Activated T-helper 1 cell treated with anti-CD3 and anti-CD28 coated beads, Interleukin-2, amount 50 U/mL, for 16 hours (primary cell): Measurements from ENCODE around the gene SACS.

Experiments used
- DNase-seq, 2 donors: peaks; one replicate each; pipeline ENCODE4 v3.0.0-alpha.2; 2020; ENCODE audit warnings: low read depth in 1 of 2, low spot score in 1 of 2

SACS gene

DNA sequence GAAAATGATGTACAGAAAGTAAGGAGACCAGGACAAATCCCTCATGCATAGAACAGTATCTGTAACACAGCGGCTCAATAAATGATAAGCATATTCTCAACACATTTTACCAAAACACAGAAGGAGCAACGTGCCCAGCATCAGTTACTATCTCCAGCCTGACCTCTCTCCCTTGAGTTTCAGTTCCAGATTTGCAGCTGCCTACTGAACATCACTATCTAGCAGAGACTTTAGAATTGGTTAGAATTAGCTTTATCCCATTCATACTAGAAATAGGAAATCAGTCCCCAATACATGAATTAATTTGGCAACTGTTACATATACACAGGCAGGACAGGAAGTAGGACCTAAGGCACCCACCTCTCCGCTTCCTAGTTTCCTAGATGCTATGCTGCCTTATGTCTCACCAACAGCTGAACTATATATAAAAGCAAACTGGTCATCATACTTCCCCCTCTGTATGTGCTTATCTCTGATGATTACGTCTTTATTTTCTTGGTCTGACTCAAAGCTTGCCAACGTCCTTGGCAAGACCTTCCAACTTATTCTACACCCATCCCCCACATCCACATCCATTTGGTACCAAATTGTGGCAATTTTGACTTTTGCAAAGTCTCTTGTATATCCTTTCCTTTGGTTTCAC lies 61.1 kb downstream of the SACS start:
- no peak for DNase-seq

DNA sequence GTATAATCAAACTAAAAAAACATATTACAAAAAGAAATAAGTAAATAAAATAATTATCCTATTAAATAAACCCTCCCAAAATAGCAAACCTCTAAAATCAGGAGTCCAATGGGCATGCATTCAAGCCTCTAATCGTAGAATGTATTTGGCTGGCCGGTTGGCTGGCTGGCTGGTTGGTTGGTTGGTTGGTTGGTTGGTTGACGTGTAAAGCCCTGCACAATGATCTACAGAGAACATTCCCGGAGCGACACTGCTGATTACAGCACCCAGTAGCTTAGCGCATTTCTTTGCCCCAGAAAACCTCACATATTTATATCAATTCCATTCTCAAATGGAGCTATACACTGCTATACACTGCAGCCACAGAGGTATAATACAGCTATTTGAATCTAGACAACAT lies 65.6 kb downstream of the SACS start:
- DNase-seq = no peak

DNA sequence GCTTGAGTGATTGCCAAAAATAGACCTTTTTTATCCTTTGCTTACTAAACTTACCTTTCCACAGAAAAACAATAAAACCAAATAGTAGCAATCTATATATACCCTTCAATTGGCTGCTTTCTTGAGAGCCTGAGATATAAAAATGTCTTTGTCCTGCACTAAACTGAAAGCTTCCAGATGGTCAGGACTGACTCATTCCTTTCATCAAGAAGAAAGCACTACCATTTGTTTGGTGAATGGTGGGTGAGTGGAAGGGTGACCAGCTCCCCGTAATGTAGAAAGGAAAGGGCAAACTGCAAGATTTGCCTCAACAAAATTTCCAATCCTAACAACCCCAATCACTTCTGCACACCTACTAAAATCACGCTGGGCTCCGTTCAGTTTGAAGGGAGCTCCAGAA lies 67.8 kb downstream of the SACS start:
- no peak for DNase-seq

DNA sequence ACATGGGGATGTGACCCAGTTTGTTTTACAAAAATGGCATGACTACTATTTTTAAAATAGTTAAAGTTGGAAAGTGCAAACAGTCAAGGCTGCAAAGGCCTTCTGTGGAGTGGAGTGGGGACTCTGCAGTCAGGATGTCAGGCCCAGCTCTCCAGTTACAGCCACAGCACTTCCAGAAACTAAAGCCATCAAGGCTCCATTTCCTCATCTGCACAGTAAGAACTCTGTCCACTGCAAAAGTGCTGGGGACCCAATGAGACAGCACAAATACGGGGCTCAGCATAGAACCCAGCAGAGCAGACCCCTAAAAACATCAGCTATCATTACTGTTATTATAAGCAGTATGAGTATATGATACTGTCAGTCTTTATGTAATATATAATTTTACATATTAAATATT lies 73.6 kb downstream of the SACS start:
- DNase-seq = no peak

DNA sequence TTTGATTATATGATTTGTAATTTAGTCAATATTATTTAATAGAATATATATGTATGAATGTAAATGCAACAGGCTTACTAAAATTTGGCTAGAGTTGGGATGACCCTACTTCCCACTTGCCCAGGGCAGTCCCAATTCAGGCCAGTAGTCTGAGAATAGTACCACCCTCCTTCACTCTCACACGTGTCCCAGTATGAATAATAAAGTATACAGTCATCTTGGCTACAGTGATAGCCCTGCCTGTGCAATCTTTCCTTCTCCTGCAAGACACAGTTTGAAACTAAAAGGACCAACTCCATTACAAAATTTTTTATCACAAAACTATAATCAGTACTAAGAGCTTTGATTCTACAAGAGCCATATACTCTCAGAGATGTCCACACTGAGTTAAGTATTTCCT lies 76.2 kb downstream of the SACS start:
- no peak for DNase-seq

DNA sequence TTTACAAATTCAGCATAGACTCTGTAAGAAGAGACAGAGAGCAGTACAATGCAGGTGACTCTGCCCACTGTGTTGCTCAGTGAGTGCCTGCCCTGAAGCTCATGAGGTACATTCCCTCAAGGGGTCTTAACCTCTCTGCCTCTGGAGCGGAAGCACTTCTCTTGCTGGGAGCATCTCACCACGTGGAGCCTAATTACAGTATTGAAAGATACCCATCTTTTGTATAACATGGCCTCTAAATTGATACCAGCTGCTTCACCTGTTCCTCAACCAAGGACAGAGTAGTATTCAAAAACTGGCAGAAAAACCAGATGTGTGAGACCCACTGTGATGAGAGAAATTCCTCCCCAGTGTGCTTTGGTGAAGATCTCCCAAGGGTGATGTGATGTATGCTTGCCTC lies 77.1 kb downstream of the SACS start:
- no peak for DNase-seq

DNA sequence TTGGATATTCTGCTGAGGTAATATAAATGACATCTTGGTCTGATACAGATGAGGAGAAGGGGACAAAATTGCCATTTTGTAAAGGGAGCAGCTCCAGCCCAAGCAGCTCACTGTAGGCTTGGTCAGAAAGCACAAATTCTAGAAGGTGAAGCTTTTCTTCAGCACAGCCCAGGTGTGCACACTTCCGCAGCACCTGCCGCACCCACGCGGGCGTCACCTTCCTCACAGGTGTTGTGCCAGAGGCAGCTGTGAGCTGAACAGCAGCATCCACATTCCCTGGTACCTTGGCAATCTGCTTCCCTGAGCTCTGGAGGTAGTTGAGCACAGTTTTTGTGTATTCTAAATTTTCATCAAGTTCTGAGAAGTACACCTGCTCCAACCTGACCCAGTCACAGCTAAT lies 79.0 kb downstream of the SACS start:
- DNase-seq = no peak

DNA sequence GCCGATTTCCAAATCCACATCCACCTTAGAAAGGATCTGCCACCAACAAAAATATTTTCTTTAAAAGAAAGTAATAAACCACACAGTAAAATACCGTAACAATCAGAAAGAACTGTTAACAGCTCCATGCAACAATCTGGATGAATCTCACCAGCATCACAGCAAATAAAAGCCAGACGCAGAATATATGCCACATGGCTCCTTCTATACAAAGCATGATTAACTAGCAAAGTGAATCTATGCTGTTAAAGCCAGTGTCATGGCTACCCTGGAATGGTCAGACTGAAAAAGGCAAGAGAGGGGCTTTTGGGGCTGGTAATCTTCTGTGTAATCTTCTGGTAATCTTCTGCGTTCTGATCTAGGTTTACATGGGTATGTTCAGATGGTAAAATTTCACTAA lies 81.3 kb downstream of the SACS start:
- no peak for DNase-seq

DNA sequence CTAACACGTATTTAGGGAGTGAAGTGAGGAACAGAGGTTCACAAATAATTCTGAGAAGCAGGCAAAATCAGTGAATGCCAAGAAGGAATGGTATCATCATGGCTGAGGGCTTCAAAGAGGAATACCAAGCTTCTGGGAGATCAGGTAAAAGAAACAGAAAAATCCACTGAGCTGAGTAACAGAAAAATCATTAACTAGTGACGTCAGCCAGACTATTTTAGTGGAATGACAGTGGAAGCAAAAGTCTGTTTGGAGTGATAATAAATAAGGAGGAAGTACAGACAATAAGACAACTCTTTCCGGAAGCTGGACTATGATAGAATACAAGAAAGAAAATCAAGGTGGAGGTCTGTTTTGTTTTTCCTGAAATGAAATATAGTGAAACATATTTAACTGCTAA lies 83.5 kb downstream of the SACS start:
- DNase-seq = no peak

DNA sequence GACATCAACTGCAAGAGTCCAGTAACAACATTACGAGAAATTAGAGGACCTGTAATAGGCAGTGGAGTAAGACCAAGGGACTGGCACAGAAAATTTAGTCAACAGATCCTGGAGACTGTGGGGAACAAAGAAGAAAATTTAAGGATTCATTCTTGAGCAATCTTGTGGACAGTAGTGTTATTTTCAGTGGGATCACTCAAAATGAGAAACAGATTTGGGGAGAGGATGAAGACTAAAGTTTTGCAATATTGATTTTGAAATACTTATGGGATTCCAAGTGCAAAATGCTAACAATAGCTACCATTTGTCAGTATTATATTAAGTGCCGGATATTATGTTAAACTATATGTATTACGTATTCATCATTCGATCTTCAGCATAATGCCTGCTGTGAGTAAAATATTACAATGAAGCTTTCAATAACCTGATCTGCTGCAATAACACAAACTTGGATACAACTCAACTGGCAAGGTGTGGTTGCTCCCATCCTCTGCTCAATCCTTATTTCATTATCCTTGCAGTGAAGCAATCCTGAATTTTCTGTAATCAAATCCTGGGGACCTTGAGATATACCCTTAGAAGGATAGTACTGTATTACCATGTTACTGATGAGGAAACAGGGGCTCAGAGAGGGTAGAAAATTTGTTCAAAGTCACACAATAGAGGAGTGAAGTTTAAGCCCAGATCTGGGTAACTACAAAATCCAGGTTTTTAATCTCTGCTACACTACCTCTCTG lies 84.2 kb downstream of the SACS start:
- no peak for DNase-seq

DNA sequence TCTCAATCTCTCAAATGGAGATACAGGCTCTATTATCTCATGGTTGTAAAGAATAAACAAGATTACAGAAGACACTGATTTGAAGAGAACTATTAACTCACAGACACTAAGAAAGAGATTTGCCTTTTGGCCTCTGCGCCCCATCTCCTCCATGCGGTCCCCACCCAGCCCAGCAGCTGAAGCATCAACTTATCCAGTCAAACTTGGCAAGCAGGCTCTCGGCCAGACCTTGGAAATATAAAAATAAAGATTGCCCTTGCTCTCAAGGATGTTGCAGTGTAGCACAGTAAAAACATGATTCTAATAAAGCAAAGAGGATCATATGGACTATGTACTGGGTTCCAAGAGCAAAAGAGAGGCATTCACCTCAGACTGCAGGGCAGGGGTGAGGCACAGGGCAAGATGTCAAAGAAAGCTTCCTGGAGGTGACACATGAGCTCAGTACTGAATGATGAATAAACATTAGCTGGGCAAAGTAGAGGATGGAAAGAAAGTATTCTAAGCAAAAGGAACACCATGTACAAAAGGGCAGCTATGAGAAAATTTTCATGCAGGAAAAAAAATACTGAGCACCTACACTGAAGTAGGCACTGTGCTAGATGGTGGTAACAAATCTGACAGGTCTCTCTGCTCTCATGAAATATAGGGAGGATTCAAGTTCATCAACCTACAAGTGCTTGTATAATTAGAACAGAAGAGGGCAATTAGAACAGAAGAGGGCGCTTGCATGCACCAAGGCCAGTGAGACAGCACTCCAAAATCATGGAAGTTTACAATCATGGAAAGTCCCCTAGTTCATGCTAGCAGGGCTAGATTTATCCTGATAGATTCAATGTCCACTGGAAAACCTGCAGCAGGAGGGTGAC lies 85.0 kb downstream of the SACS start:
- no peak for DNase-seq

DNA sequence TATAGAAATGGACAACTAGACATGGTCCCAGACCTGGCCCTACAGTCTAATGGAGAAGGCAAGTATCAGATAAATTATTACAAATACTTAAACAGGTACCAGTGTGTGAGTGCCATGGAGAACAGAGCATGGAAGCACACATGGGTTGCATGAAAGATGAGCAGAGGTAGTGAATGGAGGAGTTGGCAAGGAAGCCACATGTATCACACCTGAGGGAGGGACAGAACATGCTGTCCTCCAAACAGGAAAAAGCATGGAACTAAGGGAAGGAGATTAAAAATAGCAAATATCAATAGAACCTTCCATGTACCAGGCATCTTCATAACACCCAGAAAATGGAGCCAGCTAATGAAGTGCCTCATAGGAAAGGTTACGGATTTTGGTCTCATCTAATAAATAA lies 85.9 kb downstream of the SACS start:
- DNase-seq = no peak

DNA sequence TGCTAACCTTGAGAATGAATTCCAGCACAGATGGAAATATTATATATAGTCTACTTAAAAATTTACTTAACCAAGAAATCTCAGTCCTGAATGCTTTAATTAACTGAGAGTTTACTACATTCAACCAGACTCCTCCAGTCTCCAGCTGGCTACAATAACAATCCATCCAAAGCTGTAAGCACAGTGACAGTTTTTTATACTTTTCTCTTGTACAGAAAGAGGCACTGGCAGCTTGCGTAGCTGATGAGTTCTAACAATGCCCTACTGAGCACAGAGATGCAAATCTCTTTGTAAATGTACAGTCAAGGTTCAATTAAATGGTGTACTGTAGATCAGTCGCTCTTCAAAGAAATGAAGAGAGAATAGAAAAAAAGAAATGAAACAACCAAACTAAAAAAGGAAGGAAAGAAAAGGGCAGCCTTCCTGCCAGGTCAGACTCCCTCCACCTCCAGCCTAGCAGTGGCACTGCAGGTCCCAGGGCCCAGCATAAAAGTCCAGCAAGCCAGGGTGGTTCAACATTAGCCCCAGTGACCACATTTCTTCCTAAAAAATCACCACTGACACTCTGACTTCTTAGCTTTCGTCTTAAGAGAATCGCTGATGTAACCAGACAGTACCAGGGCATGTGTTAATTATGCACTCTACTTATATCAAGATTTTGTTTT lies 88.4 kb downstream of the SACS start:
- no peak for DNase-seq

DNA sequence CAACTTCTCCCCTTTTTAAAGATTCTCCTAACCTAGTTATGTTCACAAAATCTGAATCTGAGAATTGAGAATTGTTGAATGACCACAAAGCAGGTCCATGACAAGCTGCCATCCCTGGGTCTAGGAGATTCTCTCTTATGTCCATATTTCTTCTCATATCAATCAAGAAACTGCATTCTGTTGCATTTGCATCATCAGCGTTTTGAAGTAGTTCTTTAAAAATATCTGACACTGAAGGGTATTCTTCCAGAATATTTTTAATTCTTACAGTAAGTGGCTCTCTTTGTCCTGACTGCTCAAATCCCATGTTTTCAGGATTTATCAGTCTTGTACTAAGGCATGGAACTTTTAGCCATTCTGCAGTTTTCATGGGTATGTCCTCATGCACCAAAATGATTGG lies 94.3 kb downstream of the SACS start:
- no peak for DNase-seq

DNA sequence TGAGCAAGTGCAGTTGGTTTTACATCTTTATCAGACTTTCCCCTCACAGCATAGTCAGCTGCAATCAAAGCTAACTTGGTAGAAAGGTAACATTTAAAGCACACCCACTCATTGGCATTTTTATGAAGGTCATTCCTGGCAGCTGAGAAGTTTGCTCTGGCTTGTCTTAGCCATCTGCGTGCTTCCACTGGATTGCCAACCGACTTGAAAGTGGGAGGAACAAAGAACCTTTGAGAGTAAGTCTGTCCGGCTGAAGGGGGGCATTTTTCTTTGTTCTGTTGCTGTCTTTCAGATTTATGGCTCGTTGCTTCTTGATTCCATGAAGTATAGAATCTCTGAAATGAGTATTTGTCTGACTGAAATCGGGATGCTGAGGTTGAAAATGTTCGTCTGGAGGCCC lies 103.1 kb downstream of the SACS start:
- DNase-seq = no peak

DNA sequence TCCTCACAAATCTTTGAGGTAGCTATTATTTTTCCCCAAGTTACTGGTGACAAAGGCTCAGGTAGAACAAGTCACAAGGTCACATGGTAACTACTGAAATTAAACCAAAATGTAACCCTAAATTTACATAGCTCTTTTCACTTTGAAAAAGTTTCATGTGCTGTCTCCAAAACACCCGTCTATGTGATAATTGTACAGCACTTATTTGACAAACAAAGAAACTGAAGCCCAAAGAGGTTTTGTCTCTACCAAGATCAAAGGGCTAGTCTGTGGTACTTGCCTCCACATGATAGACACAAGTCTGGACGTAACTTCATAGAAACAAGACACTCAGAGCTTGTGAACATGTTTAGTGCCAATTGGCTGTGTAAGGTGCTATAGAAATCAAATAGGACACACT lies 108.3 kb downstream of the SACS start:
- no peak for DNase-seq

DNA sequence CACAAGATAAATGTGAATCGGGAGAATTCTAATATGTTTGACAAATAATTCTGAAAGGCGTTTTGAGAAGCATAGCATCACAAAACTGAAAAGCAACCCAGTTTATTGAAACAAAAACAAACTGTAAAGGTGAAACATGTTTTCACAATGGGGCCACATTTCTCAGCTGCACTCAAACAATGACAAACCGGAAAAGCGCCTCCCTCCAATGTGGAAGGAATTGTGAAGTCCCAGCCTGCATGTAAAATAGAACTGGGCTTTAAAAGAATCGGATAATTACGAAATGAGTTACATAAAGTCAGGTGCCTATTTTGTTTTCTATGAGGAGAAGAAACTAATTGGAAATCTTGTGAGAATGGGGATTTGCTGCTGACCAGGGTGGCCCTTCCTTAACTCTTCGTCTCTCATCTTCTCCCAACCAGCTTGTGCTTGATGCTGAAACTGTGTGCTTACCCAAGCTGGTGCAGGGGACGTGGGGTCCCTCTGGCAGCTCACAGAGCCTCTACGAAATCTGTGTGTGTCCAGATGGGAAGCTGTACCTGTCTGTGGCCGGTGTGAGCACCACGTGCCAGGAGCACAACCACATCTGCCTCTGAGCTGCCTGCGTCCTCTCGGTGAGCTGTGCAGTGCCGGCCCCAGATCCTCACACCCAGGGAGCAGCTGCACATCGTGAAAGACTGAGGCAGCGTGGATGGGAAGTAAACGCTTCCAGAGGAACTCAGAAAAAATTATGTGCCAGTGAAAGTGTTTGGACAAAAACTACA lies 109.4 kb downstream of the SACS start:
- no peak for DNase-seq

DNA sequence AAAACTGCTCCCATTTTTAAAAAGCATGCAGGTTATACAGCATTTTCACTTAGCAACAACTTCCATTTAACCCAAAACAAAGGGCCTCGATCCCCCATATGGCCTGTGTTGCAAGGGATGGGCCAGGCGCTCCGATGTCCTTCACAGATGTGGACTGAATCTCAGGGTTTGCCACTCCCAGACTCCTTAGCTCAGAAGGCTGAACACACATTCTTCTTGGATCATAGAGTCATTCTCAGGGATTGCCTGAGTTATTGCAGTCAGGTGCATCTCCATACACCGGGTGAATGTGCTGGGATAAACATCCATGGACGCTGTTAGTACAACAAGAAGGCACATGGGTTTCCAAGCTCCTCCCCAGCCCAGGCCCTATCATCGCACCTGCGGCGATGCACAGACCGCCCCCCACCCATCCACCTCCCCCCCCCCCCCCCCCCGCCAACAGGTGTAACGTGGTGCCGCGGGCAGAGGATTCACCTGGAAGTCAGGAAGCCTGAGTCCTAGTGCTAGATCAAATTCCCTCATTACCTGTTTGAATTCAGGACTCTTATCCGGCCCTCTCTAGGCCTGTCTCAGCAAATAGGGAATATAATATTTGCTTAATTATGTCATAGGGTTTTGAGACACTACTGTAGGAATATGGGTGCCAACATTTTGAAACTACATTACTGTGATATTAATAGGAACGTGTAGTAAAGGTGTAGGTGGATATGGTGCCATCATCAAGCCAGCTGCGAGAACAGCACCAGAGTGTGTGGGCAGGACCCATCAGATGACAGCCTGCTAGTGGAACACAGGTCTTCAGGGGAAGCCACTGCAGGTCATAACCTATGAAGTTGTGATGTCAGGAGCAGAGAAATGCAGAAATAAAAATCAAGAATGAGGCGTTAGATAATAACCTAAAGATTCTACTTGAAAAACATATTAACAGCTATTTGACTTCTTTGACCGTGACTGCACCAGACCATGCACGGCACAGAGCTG lies 110.9 kb downstream of the SACS start:
- DNase-seq = no peak

DNA sequence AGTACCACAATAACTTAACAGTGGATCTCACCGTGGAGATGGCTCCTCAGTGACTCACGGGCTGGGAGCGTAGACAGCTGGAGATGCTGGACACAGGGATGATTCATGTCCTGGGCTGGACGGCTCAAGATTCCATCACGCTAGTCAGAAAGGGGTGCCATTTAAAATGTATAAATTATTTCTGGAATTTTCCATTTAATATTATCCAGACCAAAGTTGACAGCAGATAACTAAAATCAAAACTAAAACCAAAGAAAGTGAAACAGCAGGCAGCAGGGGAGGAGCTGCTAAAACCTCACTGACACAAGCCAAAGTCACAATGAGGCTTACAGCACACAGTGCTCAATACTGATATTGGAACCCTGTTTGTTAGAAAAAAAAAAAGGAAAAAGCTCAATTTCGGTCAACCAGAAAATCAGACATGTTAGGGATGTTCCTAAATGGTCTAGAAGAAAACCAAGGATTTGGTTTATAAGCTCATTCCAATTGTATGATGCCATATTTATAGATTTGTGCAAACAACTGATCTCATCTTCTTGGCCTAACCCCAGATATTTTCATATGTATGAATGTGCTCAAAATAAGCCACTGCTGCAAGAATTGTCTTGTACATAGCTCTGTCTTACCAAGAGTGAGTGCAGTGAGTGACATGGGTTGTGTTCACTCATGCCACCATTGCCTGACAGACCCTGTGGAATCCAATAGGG lies 111.8 kb downstream of the SACS start:
- DNase-seq = no peak
